ENCODE data around the gene IL19.

DNA sequence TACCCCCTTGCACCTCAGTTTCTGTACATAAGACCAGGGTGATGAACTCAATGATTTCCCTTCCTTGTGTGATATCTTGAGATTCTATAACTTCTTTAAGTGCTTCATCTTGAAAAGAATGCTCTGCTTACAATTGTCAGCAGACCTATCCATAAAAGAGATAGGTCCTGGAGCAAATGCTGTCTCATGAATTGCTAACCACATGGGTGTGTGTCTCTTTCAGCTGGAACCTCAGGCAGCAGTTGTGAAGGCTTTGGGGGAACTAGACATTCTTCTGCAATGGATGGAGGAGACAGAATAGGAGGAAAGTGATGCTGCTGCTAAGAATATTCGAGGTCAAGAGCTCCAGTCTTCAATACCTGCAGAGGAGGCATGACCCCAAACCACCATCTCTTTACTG is 97.7 kb downstream of the IL19 start:
- TF ChIP-seq CTCF (IDR thresholded peaks at IDR 0.05): no peak
- no peak for TF ChIP-seq POLR2A (IDR thresholded peaks at IDR 0.05)
